WTC11 (cell line): ENCODE data around the gene CAMKMT.

Source experiments
- GABPB1 ChIP-seq: sonication (generic); formaldehyde crosslinking; IDR thresholded peaks from 2 replicates; pipeline ENCODE4 v1.8.1; 2023; ENCODE audit warnings: mild to moderate bottlenecking, missing genetic modification reagents
- JUN ChIP-seq: sonication (generic); formaldehyde crosslinking; IDR thresholded peaks from 2 replicates; pipeline ENCODE4 v1.8.0; 2023; ENCODE audit warnings: mild to moderate bottlenecking, missing genetic modification reagents
- ZBTB21 ChIP-seq: sonication (generic); formaldehyde crosslinking; IDR thresholded peaks from 2 replicates; pipeline ENCODE4 v1.8.1; 2023; ENCODE audit warnings: mild to moderate bottlenecking, missing genetic modification reagents, borderline replicate concordance
- ZNF396 ChIP-seq: fragments of 250-450 bp; sonication (Bioruptor Pico); IDR thresholded peaks from 2 replicates; pipeline ENCODE4 v1.8.0; 2021; ENCODE audit warnings: mild to moderate bottlenecking, moderate library complexity, borderline replicate concordance
- TF ChIP-seq, protein P1 (sequence below): fragments of 200-600 bp; IDR thresholded peaks from 2 replicates; pipeline ENCODE4 v1.8.0; 2022; ENCODE audit warnings: antibody characterized with exemption
- TF ChIP-seq, protein P2 (sequence below): sonication (generic); formaldehyde crosslinking; IDR thresholded peaks from 2 replicates; pipeline ENCODE4 v1.8.1; 2023; ENCODE audit warnings: mild to moderate bottlenecking, moderate library complexity, missing genetic modification reagents
- TF ChIP-seq, protein P3 (sequence below): sonication (generic); formaldehyde crosslinking; IDR thresholded peaks from 2 replicates; pipeline ENCODE4 v1.8.1; 2023; ENCODE audit warnings: mild to moderate bottlenecking, missing genetic modification reagents
- TF ChIP-seq, protein P4 (sequence below): sonication (generic); formaldehyde crosslinking; conservative IDR thresholded peaks from 2 replicates; pipeline ENCODE4 v1.8.1; 2022; ENCODE audit warnings: mild to moderate bottlenecking, missing genetic modification reagents

DNA sequence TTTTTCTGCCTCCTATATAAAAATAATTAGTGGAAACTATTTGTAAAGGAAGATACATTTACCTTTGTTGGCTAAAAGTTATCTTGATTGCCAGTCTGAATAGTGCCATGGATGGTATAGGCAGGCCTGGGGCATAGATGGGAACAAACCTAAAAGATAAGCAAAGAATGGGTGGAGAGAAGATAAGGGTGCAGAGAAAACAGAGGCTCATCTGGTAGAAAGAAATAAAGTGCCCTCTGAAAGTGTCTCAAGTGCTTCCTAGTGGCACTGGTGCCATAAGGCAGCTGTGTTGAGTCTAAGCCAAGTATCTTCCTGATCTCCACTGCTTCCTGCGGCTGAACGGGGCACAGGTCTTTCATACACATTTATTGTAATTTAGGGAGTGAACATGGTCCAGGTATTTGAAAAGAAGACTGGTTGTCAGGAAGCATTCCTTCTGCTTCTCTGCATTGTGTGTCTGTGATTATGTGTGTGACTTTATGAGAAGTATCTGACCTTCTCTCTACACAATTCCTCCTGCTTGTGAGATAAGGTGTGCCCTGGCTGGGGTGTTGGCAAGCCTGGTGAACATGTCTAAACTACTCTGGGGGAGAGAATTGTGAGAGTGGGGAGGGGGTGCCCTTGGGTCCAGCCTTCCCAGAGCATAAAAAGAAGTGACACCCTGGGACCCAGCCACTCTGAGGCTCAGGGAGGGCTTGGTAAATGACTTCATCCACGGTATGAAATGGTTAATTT is 280.5 kb downstream of the CAMKMT start:
- TF ChIP-seq, protein P1, sequence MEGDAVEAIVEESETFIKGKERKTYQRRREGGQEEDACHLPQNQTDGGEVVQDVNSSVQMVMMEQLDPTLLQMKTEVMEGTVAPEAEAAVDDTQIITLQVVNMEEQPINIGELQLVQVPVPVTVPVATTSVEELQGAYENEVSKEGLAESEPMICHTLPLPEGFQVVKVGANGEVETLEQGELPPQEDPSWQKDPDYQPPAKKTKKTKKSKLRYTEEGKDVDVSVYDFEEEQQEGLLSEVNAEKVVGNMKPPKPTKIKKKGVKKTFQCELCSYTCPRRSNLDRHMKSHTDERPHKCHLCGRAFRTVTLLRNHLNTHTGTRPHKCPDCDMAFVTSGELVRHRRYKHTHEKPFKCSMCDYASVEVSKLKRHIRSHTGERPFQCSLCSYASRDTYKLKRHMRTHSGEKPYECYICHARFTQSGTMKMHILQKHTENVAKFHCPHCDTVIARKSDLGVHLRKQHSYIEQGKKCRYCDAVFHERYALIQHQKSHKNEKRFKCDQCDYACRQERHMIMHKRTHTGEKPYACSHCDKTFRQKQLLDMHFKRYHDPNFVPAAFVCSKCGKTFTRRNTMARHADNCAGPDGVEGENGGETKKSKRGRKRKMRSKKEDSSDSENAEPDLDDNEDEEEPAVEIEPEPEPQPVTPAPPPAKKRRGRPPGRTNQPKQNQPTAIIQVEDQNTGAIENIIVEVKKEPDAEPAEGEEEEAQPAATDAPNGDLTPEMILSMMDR = no peak
- TF ChIP-seq, protein P2, sequence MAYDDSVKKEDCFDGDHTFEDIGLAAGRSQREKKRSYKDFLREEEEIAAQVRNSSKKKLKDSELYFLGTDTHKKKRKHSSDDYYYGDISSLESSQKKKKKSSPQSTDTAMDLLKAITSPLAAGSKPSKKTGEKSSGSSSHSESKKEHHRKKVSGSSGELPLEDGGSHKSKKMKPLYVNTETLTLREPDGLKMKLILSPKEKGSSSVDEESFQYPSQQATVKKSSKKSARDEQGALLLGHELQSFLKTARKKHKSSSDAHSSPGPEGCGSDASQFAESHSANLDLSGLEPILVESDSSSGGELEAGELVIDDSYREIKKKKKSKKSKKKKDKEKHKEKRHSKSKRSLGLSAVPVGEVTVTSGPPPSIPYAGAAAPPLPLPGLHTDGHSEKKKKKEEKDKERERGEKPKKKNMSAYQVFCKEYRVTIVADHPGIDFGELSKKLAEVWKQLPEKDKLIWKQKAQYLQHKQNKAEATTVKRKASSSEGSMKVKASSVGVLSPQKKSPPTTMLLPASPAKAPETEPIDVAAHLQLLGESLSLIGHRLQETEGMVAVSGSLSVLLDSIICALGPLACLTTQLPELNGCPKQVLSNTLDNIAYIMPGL (CRISPR knock-in tag) = no peak
- TF ChIP-seq, protein P3, sequence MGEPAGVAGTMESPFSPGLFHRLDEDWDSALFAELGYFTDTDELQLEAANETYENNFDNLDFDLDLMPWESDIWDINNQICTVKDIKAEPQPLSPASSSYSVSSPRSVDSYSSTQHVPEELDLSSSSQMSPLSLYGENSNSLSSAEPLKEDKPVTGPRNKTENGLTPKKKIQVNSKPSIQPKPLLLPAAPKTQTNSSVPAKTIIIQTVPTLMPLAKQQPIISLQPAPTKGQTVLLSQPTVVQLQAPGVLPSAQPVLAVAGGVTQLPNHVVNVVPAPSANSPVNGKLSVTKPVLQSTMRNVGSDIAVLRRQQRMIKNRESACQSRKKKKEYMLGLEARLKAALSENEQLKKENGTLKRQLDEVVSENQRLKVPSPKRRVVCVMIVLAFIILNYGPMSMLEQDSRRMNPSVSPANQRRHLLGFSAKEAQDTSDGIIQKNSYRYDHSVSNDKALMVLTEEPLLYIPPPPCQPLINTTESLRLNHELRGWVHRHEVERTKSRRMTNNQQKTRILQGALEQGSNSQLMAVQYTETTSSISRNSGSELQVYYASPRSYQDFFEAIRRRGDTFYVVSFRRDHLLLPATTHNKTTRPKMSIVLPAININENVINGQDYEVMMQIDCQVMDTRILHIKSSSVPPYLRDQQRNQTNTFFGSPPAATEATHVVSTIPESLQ (CRISPR knock-in tag) = no peak
- TF ChIP-seq ZNF396 (no peak), ZBTB21 (no peak), GABPB1 (no peak), JUN (CRISPR knock-in tag) (no peak)
- TF ChIP-seq, protein P4, sequence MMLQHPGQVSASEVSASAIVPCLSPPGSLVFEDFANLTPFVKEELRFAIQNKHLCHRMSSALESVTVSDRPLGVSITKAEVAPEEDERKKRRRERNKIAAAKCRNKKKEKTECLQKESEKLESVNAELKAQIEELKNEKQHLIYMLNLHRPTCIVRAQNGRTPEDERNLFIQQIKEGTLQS (CRISPR knock-in tag) = no peak
